HG03103 (cell line): Measurements from ENCODE around the gene COA1.

ENCODE experiments used
- ATAC-seq: cut with Tn5 transposase; IDR thresholded peaks from one replicate; pipeline ENCODE4 v1.9.1; 2021; ENCODE audit warnings: low read depth; ENCODE audit not compliant: unreplicated experiment

The COA1 gene

DNA sequence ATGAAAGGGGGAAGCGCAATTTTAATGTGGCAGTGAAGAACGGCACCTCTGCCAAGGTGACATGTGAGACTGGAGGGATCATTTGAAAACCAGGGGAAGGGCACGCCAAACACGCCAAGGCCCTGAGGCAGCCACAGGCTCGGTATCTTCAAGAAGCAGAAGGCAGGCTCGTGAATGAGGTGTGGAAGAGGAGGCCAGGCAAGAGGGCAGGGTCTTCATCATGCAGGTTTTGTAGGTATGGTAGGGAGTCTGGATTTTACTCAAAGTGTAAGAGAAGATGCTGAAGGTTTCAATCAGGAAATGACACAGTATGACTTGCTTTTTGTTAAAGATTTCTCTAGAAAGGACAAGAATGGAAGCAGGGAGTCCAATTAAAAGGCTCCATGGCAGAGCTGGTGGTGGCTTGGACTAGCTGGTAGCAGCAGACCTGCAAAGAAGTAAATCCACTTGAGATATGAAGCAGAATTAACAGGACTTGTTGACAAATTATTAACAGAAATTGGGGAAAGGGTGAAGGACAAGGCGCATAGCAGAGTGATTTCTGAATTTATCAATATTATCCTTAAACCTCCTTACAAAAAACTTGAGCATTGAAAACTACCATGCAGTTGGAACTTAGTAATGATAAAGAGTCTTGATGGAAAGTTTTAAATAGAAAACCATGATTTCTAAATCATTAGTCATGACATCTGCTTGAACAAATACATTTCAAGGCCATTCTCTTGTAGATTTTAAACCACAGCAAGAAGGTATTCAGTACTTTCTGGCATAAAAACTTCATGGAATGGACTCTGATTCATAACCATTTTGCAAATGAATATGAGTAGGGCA is 70.4 kb downstream of the COA1 start:
- no peak for ATAC-seq

DNA sequence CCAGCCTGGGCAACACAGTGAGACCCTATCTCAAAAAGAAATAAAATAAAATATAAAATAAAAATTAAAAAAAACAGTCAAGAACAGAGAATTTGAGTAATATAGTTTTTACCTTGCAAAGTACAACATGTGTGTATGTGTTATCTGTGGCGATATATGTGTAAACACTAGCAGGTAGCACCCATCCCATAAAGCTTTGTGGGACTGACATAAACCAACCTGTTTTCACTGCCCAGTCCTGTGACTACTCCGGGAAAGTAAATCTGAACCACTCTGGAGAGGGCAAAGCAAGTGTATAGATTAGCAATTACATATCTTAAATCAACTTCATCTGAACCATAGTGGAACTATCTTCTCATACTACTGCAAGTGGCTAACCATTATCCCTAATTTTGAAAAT is 72.3 kb downstream of the COA1 start:
- no peak for ATAC-seq

DNA sequence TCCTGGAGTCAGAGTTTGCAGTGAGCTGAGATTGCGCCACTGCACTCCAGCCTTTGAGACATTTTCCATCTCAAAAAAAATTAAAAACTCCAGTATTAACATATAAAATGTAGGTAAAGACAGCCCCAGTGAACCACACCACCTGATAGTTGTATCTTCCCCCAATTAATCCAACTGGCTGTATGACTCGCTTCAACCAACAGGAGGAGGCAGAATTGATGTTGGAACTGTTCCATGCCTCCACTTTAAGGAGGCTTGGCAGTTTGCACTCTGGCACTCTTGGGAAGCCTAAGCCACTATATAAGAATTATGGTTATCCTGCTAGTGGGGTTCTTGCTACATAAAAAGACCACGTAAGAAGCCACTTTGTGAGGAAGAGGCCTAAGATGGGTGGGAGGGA is 73.7 kb downstream of the COA1 start:
- no peak for ATAC-seq

DNA sequence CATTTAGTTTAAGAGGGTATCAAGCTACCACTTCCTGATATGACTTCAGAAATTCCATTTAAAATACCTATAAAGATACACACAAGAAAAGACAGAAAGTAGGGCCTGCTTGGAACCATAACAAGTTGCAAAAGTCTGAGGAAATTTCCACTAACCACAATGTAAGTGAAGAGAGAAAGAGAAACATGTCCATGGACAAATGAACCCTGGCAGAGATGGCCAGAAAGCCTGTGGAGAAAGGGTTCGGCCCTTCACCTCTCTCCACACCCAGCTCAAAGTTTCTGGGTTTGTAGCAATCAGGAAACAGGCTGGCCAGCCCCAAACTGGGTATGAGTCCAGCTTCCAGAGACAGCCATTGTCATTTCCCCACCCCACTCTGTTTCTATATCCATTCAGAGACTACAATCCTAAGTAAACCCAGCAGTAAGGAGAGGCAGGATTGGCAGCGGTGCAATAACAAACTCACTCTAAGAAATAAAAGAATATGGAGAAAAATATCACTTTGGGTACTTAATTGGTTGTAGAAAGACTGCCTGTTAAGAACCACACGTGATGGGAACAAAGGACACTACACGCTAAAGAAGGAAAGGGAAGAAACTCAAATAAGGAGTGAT is 75.3 kb downstream of the COA1 start:
- ATAC-seq: no peak

DNA sequence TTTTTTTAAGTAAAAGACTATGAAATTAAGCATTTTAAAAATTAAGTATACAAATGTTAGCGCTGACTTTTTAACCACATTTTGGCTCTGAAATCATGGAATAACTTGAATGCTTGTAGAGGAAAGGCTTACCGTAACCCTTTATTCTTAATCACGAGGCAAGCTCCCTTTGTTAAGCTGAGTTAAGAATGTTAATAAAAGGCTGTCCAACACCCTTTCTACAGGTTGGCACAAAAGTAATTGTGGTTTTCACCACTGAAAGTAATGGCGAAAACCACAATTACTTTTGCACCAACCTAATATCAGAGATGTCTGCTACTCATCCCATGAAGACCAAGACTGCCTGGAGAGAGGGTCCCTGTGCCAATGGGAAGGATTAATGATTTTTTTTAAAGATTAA is 75.9 kb downstream of the COA1 start:
- ATAC-seq: no peak

DNA sequence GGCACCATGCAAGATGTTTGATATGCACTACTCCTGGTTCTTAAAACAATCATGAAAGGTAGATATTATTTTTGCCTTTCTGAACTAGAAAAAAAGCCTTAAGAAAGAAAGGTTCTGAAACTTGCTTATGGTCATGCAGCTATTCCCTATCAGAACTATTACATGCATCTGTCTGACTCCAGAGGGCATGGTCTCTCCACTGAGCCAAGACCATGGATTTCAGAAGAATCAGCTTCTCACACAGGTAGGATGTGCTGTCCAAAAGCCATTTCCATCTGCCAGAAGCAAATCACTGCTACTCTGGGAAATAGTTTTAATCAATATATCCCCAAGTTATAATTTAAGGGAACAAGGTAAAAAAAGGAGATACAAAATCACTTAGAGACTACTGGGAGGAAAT is 77.0 kb downstream of the COA1 start:
- ATAC-seq: no peak

DNA sequence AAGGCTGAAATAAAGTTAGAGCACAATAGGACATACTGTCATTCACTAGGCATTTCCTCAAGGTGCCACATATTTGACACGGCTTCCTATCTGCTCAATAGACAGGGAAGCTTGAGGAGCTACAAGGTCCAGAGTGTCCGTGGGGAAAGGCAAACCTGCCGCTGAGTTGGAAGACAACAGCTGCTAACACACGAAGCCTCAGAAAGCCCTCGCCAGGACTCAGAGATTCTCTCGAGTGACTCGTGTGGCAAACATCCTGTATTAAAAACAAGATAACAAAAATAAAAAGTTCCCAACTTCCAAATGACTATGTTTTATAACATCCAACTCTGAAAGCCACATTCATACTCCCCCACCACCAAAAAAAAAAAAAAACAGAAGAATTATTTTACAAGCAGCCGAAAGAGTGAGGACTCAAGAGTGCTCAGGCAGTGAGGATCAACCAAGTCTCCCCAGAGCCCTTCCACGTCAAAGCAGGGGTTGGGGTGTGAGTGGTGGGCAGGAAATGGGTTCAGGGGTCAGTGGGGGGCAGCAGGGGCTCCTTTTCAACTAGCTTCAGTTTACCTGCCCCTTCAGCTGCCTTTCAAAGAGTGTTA is 78.8 kb downstream of the COA1 start:
- no peak for ATAC-seq

DNA sequence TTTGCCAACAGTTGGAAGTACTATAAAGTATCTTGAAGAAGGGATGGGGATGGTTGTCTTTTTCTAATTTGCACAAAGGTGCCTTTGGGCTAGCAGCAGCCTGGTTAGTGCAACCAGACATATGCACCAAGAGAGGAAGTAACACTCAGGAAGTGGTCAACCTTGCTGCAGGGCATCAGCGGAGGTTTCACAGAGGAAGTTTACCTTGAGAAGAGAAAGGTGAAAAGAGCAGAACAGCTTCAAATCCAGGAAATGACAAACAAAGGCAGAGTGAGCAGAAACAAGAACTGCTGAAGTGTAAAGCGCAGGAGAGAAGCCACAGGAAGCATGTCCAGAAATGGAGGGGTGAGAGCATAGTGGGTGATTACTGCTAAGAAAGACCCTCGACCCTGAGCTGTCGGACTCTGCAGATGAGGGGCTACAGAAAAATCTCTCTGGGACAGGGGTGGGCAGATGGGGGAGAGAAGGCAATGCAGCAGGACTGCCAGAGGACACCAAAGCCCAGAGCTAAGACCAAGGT is 79.5 kb downstream of the COA1 start:
- ATAC-seq: peak; percentile 68

DNA sequence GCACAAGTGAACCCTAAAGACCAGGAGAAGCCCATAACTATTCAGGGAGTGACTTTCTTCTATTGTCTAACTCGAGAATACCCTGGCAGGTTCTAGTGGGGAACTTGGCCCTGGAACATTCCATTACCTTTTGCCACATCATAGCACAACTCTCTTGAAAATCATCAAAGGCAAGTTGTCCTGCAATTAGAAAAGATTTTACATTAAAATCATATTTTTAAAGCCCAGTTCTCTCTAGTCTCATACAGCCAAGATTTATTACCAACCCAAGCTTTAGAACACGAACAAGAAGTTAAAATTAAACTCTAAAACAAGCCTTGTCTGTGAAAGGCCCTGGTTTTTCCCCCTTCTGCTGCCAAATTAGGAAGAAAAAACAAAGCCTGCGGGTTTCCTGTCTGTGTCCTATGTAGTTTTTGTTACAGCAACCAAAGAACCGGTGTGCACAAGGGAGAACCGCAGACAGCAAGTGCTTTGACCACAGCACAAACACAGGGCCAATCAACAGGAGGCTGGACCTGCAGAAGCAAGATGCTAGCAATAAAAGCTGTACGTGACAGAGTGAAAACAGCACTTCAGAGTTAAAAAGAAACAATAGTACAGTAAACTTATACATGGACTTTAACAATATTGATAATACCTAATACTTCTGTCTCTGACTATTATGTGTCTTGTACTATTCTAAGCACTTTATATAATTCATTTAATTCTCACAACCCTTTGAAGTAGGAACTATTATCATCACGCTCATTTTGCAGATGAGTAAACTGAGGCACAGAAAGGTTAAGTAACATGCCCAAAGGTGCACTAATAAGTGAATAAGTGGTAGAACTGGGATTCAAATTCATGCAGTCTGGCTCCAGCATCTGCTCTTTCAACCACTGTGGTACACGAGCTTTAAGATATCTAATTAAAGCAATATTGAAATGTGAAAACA is 80.6 kb downstream of the COA1 start:
- ATAC-seq: peak; percentile 56

DNA sequence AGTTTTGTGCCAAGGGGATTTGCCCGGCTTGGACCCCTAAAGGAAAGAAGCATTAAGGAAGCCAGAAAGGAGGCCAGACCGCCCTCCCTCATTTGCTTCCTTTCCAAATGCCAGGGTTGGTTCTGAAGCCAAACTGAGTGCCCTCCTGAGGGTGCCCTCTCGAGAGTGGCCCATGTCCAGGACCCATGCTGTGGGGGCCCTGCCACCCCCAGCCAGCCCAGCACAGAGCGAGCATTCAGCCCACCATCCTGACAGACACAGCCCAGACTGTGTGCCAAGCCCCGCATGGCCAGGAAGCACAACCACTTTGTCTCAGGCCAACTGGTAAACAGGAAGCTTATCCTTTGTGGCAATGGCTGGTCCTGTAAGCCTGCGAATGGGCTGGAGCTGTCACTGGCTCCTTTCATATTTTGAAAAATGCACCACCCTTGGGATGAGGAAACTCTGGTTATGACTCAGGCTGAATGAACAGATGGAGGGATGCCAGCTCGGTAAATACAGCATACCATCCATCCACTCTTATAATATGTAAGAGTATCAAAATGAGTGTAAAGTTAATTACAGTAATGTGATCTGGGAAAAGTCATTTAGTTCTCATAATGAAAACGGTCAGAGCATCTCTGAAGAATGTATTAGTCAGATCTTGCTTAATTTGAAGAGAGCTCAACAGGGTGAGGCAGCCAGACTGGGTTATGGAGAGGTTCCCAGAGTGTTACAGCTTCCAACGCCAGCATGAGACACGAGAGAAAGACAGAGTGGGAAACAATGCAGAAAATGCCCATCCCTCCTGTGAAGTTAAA is 81.5 kb downstream of the COA1 start:
- ATAC-seq: peak; percentile 8

DNA sequence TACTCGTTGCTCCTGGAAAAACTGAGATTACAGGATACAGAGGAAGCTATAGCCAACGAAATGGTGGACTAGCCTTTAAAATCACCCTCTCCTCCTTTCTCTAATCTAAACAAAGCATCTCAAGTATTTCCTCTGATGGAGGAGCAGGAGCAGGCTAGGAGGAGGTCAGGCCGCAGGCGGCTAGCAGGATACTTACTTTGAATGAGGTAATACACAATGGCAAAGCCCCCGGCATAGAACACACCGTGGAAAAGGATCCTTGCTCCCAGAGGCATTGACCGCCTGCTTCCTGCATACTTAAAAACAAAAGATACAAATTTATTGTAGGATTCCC is 82.0 kb downstream of the COA1 start:
- ATAC-seq: no peak

DNA sequence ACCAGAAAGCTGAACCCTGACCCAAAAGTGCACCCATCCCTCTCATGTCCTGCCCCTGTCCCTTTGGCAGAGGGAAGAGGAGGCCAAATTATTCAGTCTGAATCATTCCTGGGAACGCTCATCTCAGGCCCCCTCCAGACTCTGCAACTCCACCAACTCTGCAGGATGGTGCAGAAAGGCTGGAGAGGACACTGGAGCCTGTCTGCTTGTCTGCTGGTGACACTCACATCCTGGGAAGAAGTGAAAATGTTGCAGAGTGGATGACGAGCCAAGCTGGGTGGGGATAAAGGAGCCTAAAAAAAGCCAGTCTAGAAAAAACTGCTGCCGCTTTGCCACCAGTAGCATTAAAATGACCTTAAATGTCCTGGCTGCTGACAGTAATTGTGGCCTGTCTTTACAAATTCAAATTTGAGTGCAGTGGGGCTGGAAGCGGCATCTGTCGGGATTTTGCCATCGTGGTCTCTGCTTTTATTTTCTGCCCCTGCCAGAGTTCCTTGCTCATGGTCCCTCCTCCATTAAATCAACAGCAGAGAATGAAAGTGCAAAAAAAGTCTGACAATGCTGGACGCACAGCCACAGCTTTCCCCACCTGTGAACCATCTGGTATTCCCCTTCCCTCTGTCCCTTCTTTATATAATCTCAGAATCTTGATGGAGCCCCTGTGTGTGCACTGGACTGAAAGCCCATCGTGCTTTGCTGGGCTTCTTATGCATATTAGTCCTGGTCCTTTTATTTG is 82.6 kb downstream of the COA1 start:
- ATAC-seq: no peak

DNA sequence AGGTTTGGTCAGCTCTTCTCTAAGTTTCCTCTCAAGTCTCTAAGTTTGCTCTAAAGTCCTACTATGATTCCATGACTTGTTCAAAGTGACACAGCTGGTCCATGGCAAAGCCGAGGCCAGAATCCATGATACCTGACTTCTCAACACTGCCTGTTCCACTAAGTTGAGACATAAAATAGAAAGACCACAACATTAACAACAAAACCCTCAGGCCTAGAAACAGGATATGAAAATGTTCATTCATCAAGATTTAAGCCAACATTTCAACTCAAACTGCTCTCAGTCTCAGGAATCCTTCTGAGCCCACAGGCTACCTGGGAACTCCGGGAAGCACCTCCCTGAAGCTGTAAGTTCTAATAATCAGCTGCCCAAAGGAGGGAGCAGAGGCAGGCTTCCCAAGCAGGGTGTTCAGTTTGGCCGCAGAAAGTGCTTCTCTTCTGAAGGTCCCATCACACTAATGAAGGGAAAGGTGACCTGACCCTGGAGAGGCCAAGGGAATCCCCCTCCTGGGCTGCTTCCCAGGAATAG is 83.6 kb downstream of the COA1 start:
- ATAC-seq: no peak

DNA sequence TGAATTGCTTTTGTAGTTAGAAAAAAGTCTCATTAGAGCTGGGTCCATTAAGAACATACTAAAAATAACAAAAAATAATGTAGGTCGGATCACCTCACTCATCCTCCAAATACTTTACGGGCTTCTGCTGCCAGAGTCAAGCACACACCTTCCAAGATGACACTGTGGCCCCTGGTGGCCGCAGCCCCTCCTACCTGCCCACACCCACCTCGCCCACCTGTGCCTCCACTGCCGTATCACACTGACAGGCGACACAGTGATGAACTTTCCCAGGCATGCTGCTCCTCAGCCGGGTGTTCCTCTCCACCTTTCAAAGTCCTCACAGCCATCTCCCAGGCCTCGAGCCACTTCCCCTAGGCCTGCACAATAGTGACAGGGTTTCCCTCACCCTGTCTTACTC is 85.5 kb downstream of the COA1 start:
- ATAC-seq: no peak

DNA sequence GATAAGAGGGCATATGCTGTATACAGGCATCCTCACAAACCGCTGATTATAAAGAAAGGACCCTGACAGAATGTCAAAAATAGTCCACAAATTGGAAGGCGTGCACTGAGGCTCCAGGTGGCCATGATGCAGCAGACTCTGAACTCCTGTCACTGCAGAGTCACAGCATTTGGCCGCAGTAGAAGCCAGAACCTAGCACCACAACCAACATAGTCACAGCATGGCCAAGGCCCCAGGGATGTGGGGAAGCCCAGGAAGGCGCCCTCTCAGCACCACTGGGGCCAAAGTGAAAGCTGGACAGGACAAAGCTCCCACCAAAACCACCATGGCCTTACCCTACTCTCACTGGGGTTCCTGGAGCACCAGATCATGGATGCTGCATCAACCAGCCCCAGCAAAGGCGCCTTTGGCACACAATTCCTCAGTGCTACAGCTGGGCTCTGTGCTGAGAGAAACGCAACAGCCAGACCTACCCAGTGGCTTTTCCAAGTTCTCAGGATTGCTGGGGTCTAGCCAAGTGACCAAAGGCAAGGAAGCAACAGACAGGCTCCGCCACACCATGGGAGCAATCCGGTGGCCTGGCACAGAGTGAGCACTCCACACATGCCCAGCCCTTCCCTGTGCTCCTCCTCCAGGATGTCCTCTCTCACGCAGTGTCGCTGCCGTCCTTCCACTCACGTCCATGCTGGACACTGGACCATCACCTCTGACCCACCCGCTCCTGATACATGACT is 86.3 kb downstream of the COA1 start:
- no peak for ATAC-seq

DNA sequence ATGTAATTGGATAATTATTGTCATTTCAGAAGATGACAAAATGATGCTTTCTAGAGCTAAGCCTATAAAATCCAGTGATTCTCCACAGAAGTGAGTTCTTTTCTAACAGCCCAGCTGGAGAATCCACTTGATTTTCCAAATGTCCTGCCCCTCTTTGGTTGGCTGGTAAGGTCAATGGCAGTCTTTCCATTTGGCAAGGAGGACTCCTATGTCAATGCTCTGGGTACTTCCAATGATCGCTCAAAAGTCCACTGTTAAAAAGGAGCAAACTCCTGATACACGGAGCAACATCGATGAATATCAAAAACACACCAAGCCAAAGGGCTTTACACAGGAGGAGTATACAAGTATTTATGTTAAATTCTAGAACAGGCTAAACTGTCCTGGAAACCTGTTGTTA is 88.6 kb downstream of the COA1 start:
- no peak for ATAC-seq

DNA sequence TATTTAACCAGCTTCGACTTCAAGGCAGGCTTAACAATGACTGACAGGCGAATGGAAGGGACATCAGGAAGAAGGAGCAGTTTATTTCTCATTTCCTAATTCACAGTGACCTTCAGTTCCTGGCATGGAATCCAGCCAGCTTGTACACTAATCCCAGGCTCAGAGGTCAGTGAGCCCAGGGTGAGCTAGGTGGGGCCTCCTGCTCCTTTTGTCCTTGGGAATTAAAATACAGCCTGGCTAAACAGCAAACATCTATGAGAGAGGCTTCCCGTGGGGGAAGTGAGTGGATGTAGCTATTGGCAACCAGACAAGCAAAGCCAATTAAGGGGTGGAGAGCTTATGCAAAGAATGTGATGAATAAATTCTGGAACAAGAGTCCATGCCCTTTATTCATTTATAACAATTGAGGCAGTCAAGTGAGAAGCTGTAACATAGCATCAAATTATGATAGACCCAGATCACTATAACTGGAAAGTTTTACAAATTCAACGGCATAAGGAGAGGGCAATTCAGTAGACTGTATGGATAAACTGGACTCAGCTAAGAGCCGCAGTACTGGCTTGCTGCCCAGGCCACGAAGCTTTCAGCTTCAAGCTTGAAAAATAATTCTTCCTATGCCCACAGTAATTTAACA is 89.3 kb downstream of the COA1 start:
- no peak for ATAC-seq
